ENCODE data around the gene NDUFA13. TPM values are rescaled to one million over a fixed set of nuclear protein-coding genes. Genes with fewer than 3 reads are reported as not detected.

NDUFA13 gene
- total RNA-seq, 1 experiment from 2014 or later, result 354 TPM

GRCh38 chr19:19514881-19515641 lies 964 bp upstream of the NDUFA13 start, which contains the start of gene TSSK6:
Gene TSSK6 (minus strand): TSS chr19:19515548. CDS start chr19:19515427, 121 bp downstream.
- BruUV-seq (replicated peaks), result no TSS peak
- no peak for TF ChIP-seq CTCF (IDR thresholded peaks at IDR 0.05; ENCODE audit: unreplicated experiment)
- DNase-seq (ENCODE audit: unreplicated experiment), result no peak
- H3K36me3 Mint-ChIP-seq (ENCODE audit: insufficient read depth, unreplicated experiment), result peaks cover 31% of the 10 kb centered on the region
- ChIA-PET POLR2A (interaction anchor here (0.6 to 2.8 kb wide), 14 partner anchors 8 to 443 kb away, joined by 3 to 12 read pairs (median 5); partner anchors contain the start of genes GATAD2A, GMIP and YJEFN3), CTCF (interaction anchor here (0.7 to 3.5 kb wide), 4 partner anchors 14 to 265 kb away, joined by 3 to 13 read pairs (median 4); no protein-coding TSS in a partner anchor)
- H3K4me1 Mint-ChIP-seq (ENCODE audit: insufficient read depth, unreplicated experiment), result peaks cover 12% of the 10 kb centered on the region
- H3K27ac Mint-ChIP-seq (ENCODE audit: low read depth, unreplicated experiment), result peak within 1 kb of the TSS; percentile 96
- intact Hi-C loops (cut with micrococcal nuclease), result no loop called here
- H3K4me3 Mint-ChIP-seq (ENCODE audit: unreplicated experiment), result peak within 1 kb of the TSS; percentile 93
- H3K9me3 Mint-ChIP-seq (ENCODE audit: unreplicated experiment), result no peaks in the 10 kb centered on the region
- no peaks in the 10 kb centered on the region for H3K27me3 Mint-ChIP-seq (ENCODE audit: insufficient read depth, unreplicated experiment)

GRCh38 chr19:19517235-19517619 lies 1.2 kb downstream of the NDUFA13 start:
- DNase-seq (ENCODE audit: unreplicated experiment), result no peak
- intact Hi-C loops (cut with micrococcal nuclease), result no loop called here
- no peaks in the 10 kb centered on the region for H3K27me3 Mint-ChIP-seq (ENCODE audit: insufficient read depth, unreplicated experiment)
- H3K4me3 Mint-ChIP-seq (ENCODE audit: unreplicated experiment), result peak overlapping the region; percentile 93
- H3K27ac Mint-ChIP-seq (ENCODE audit: low read depth, unreplicated experiment), result no peak overlapping the region
- H3K36me3 Mint-ChIP-seq (ENCODE audit: insufficient read depth, unreplicated experiment), result peaks cover 34% of the 10 kb centered on the region
- POLR2A ChIA-PET, result interaction anchor here (0.7 to 2.8 kb wide), 5 partner anchors 12 to 213 kb away, joined by 3 to 12 read pairs (median 7); partner anchors contain the start of genes GATAD2A and YJEFN3
- BruUV-seq (replicated peaks), result TSS peak; percentile 51
- CTCF ChIA-PET, result interaction anchor here (3.5 kb wide), 1 partner anchor 15 kb away, joined by 13 read pairs; no protein-coding TSS in a partner anchor
- no peak for TF ChIP-seq CTCF (IDR thresholded peaks at IDR 0.05; ENCODE audit: unreplicated experiment)
- peaks cover 9% of the 10 kb centered on the region for H3K4me1 Mint-ChIP-seq (ENCODE audit: insufficient read depth, unreplicated experiment)
- no peaks in the 10 kb centered on the region for H3K9me3 Mint-ChIP-seq (ENCODE audit: unreplicated experiment)

- peaks cover 34% of the 10 kb centered on the region for H3K36me3 Mint-ChIP-seq (ENCODE audit: insufficient read depth, unreplicated experiment)
- no TSS peak for BruUV-seq (replicated peaks)
Measured at GRCh38 chr19:19520989-19521388, 5.0 kb downstream of the NDUFA13 start.

More at GRCh38 chr19:19520989-19521388, 5.0 kb downstream of the NDUFA13 start:
- no peak for TF ChIP-seq CTCF (IDR thresholded peaks at IDR 0.05; ENCODE audit: unreplicated experiment)
- H3K27ac Mint-ChIP-seq (ENCODE audit: low read depth, unreplicated experiment), result no peak overlapping the region
- no peak overlapping the region for H3K4me3 Mint-ChIP-seq (ENCODE audit: unreplicated experiment)
- ChIA-PET CTCF (interaction anchor here (0.9 to 2.9 kb wide), 3 partner anchors 9 to 59 kb away, joined by 3 to 21 read pairs (median 4); no protein-coding TSS in a partner anchor), POLR2A (no interaction called here)
- DNase-seq (ENCODE audit: unreplicated experiment), result no peak
- intact Hi-C loops (cut with micrococcal nuclease), result no loop called here
- no peaks in the 10 kb centered on the region for H3K27me3 Mint-ChIP-seq (ENCODE audit: insufficient read depth, unreplicated experiment)
- peaks cover 6% of the 10 kb centered on the region for H3K4me1 Mint-ChIP-seq (ENCODE audit: insufficient read depth, unreplicated experiment)
- no peaks in the 10 kb centered on the region for H3K9me3 Mint-ChIP-seq (ENCODE audit: unreplicated experiment)
